Activated B cell treated with CpG ODN at 0.5 μM for 24 hours (primary cell): ENCODE data around the gene GSAP. TPM values are rescaled to one million over a fixed set of nuclear protein-coding genes. Genes with fewer than 3 reads are reported as not detected.
"Not testable (repeated sequence)": the region's sequence is repeated elsewhere in the genome, so short reads cannot be mapped to it uniquely, and the experiment has no call there.

Experiments
- ATAC-seq: fragments of 200-7000 bp; cut with Tn5 transposase; one replicate; pipeline ENCODE4 v1.10.0; 2021; ENCODE audit warnings: low read depth, mild to moderate bottlenecking, moderate library complexity
- CTCF ChIA-PET: fragments of 350-600 bp; sonication (Branson Sonifier 250); formaldehyde crosslinking; loops from one replicate; lab custom pipeline; 2021; ENCODE audit warnings: antibody characterized with exemption; lab: Charles Lee
- POLR2A ChIA-PET: fragments of 350-600 bp; sonication (Branson Sonifier 250); formaldehyde crosslinking; loops from one replicate; lab custom pipeline; 2021; ENCODE audit warnings: antibody characterized with exemption; lab: Charles Lee
- DNase-seq: peaks from one replicate; pipeline ENCODE4 v3.0.0; 2022
- H3K27ac Mint-ChIP-seq: one replicate; pipeline ENCODE4 v1.8.0; 2020; ENCODE audit warnings: mixed read lengths
- H3K27me3 Mint-ChIP-seq: one replicate; pipeline ENCODE4 v1.8.0; 2021; ENCODE audit warnings: mixed read lengths
- H3K36me3 Mint-ChIP-seq: one replicate; pipeline ENCODE4 v1.8.0; 2021; ENCODE audit warnings: low read depth, mixed read lengths
- H3K4me1 Mint-ChIP-seq: one replicate; pipeline ENCODE4 v1.8.0; 2021; ENCODE audit warnings: mixed read lengths
- H3K4me3 Mint-ChIP-seq: one replicate; pipeline ENCODE4 v1.8.0; 2020; ENCODE audit warnings: mild to moderate bottlenecking, mixed read lengths
- H3K9me3 Mint-ChIP-seq: one replicate; pipeline ENCODE4 v1.8.0; 2020; ENCODE audit warnings: mixed read lengths
- CTCF ChIP-seq: fragments of 200-600 bp; IDR thresholded peaks from one replicate; pipeline ENCODE4 v1.8.0; 2022; ENCODE audit warnings: antibody characterized with exemption, mild to moderate bottlenecking
- intact Hi-C: fragments of 100-400 bp; cut with micrococcal nuclease; formaldehyde crosslinking; loops from one replicate; pipeline ENCODE4 v1.15.1; 2024
- total RNA-seq: library from RNA; stranded (reverse); gene quantifications from 2 replicates; pipeline ENCODE4 v1.2.3, GENCODE V29; 2022

The GSAP gene
- total RNA-seq, 1 donor from 2014 or later: 91.2 TPM

GRCh38 chr7:77349141-77349540, 67.0 kb downstream of the GSAP start:
- Mint-ChIP-seq H3K27me3 (no peaks in the 10 kb centered on the region), H3K4me1 (peaks cover 30% of the 10 kb centered on the region), H3K27ac (no peak overlapping the region), H3K36me3 (peaks cover 42% of the 10 kb centered on the region), H3K9me3 (no peaks in the 10 kb centered on the region), H3K4me3 (no peak overlapping the region)
- intact Hi-C loops: no loop called here
- ChIA-PET CTCF (interaction anchor here (1.4 kb wide), 1 partner anchor 17 kb away, joined by 5 read pairs; no protein-coding TSS in a partner anchor), POLR2A (interaction anchor here (0.7 kb wide), 1 partner anchor 65 kb away, joined by 3 read pairs; no protein-coding TSS in a partner anchor)
- no peak for TF ChIP-seq CTCF
- DNase-seq: no peak
- no peak for ATAC-seq

GRCh38 chr7:77348371-77348813, 67.8 kb downstream of the GSAP start:
- H3K4me3 Mint-ChIP-seq: no peak overlapping the region

GRCh38 chr7:77346441-77346840, 69.7 kb downstream of the GSAP start:
- no peak overlapping the region for H3K4me3 Mint-ChIP-seq
- no peaks in the 10 kb centered on the region for H3K9me3 Mint-ChIP-seq
- H3K36me3 Mint-ChIP-seq: peaks cover 19% of the 10 kb centered on the region
- intact Hi-C loops: no loop called here
- H3K27me3 Mint-ChIP-seq: no peaks in the 10 kb centered on the region
- no peak overlapping the region for H3K27ac Mint-ChIP-seq
- ChIA-PET CTCF (no interaction called here), POLR2A (no interaction called here)
- no peak for DNase-seq
- peaks cover 5% of the 10 kb centered on the region for H3K4me1 Mint-ChIP-seq
- ATAC-seq: no peak
- TF ChIP-seq CTCF: no peak

More at GRCh38 chr7:77348371-77348813, 67.8 kb downstream of the GSAP start:
- H3K9me3 Mint-ChIP-seq: no peaks in the 10 kb centered on the region
- peaks cover 34% of the 10 kb centered on the region for H3K36me3 Mint-ChIP-seq
- H3K4me1 Mint-ChIP-seq: peaks cover 25% of the 10 kb centered on the region
- intact Hi-C loops: no loop called here
- no peak overlapping the region for H3K27ac Mint-ChIP-seq
- DNase-seq (no peak), ATAC-seq (no peak)
- ChIA-PET POLR2A (interaction anchor here (1.3 kb wide), 1 partner anchor 67 kb away, joined by 4 read pairs; no protein-coding TSS in a partner anchor), CTCF (interaction anchor here (1.4 kb wide), 1 partner anchor 16 kb away, joined by 5 read pairs; no protein-coding TSS in a partner anchor)
- TF ChIP-seq CTCF: no peak
- no peaks in the 10 kb centered on the region for H3K27me3 Mint-ChIP-seq

GRCh38 chr7:77345426-77345825, 70.7 kb downstream of the GSAP start:
- H3K4me1 Mint-ChIP-seq, ATAC-seq, CTCF ChIA-PET, H3K27ac Mint-ChIP-seq, H3K27me3 Mint-ChIP-seq, H3K4me3 Mint-ChIP-seq, intact Hi-C loops, DNase-seq, H3K9me3 Mint-ChIP-seq, POLR2A ChIA-PET: not testable (repeated sequence)
- peaks cover 21% of the 10 kb centered on the region for H3K36me3 Mint-ChIP-seq

GRCh38 chr7:77339726-77340125, 76.4 kb downstream of the GSAP start:
- intact Hi-C loops: loop anchor here (10.0 kb wide), 1 partner anchor 1175 kb away; no protein-coding TSS in a partner anchor
- DNase-seq: no peak
- H3K27ac Mint-ChIP-seq: peak overlapping the region; percentile 78
- H3K9me3 Mint-ChIP-seq: no peaks in the 10 kb centered on the region
- ATAC-seq: no peak
- POLR2A ChIA-PET: no interaction called here
- no peak for TF ChIP-seq CTCF
- peaks cover 54% of the 10 kb centered on the region for H3K4me1 Mint-ChIP-seq
- H3K4me3 Mint-ChIP-seq: no peak overlapping the region
- peaks cover 16% of the 10 kb centered on the region for H3K36me3 Mint-ChIP-seq
- no peaks in the 10 kb centered on the region for H3K27me3 Mint-ChIP-seq
- CTCF ChIA-PET: no interaction called here
